Measurements from ENCODE around the gene CSTF3. TPM values are rescaled to one million over a fixed set of nuclear protein-coding genes. Genes with fewer than 3 reads are reported as not detected.
A peak's percentile ranks its signal among the peaks of the same experiment; 100 is the strongest.
"Not testable (repeated sequence)": the region's sequence is repeated elsewhere in the genome, so short reads cannot be mapped to it uniquely, and the experiment has no call there.

Gene CSTF3
- 16.0 TPM for total RNA-seq
- long read RNA-seq, transcript CSTF3-201 (21 exons, 2,797 nt) = major isoform, 8 of 14 reads
- long read RNA-seq, partial matches to known transcripts = 1 of 14 reads
- long read RNA-seq, other reads (novel, unspliced or antisense) = 1 of 14 reads

GRCh38 chr11:33161120-33162005 is at the start of gene CSTF3:
Gene CSTF3 (minus strand): TSS chr11:33161480. CDS start chr11:33161325, 155 bp downstream.
- peak; percentile 100 for DNase-seq (ENCODE audit: low spot score)
- intact Hi-C loops (cut with DNase I) = loop anchor here (2.0 to 10.0 kb wide), 3 partner anchors 95 to 613 kb away; partner anchors contain the start of genes FBXO3 and HIPK3

GRCh38 chr11:33208150-33208549 is 46.9 kb upstream of the CSTF3 start:
- intact Hi-C loops (cut with DNase I) = no loop called here
- no peak for DNase-seq (ENCODE audit: low spot score)

- intact Hi-C loops (cut with DNase I) = no loop called here
- peak; percentile 74 for DNase-seq (ENCODE audit: low spot score)
These were observed 46.2 kb upstream of the CSTF3 start for GRCh38 chr11:33207408-33207985.

- intact Hi-C loops (cut with DNase I) = no loop called here
- no peak for DNase-seq (ENCODE audit: low spot score)
These were observed 36.8 kb upstream of the CSTF3 start for GRCh38 chr11:33197915-33198727.

- intact Hi-C loops (cut with DNase I) = no loop called here
- no peak for DNase-seq (ENCODE audit: low spot score)
These were observed 34.3 kb upstream of the CSTF3 start for GRCh38 chr11:33195462-33196173.

- intact Hi-C loops (cut with DNase I) = no loop called here
- DNase-seq (ENCODE audit: low spot score) = no peak
These were observed 33.2 kb upstream of the CSTF3 start for GRCh38 chr11:33194455-33194854.

GRCh38 chr11:33191467-33191866 is 30.2 kb upstream of the CSTF3 start:
- intact Hi-C loops (cut with DNase I) = no loop called here
- no peak for DNase-seq (ENCODE audit: low spot score)

GRCh38 chr11:33187998-33188722 is 26.9 kb upstream of the CSTF3 start:
- DNase-seq (ENCODE audit: low spot score) = no peak

GRCh38 chr11:33185756-33186155 is 24.5 kb upstream of the CSTF3 start:
- DNase-seq (ENCODE audit: low spot score) = no peak

More at GRCh38 chr11:33187998-33188722, 26.9 kb upstream of the CSTF3 start:
- intact Hi-C loops (cut with DNase I) = no loop called here

GRCh38 chr11:33182246-33182878 is 21.1 kb upstream of the CSTF3 start:
- DNase-seq (ENCODE audit: low spot score) = no peak
- intact Hi-C loops (cut with DNase I) = no loop called here

More at GRCh38 chr11:33185756-33186155, 24.5 kb upstream of the CSTF3 start:
- intact Hi-C loops (cut with DNase I) = no loop called here

GRCh38 chr11:33179348-33179803 is 18.1 kb upstream of the CSTF3 start:
- intact Hi-C loops (cut with DNase I) = loop anchor here (10.0 kb wide), 1 partner anchor 55 kb away; no protein-coding TSS in a partner anchor
- no peak for DNase-seq (ENCODE audit: low spot score)

- intact Hi-C loops (cut with DNase I) = loop anchor here (10.0 kb wide), 1 partner anchor 56 kb away; no protein-coding TSS in a partner anchor
- no peak for DNase-seq (ENCODE audit: low spot score)
These were observed 17.3 kb upstream of the CSTF3 start for GRCh38 chr11:33178443-33179180.

- no peak for DNase-seq (ENCODE audit: low spot score)
- intact Hi-C loops (cut with DNase I) = loop anchor here (10.0 kb wide), 1 partner anchor 57 kb away; no protein-coding TSS in a partner anchor
These were observed 16.5 kb upstream of the CSTF3 start for GRCh38 chr11:33177676-33178336.

- intact Hi-C loops (cut with DNase I) = loop anchor here (10.0 kb wide), 1 partner anchor 58 kb away; no protein-coding TSS in a partner anchor
These were observed 15.5 kb upstream of the CSTF3 start for GRCh38 chr11:33176760-33177159.

GRCh38 chr11:33172996-33173395 is 11.7 kb upstream of the CSTF3 start:
- intact Hi-C loops (cut with DNase I) = loop anchor here (10.0 kb wide), 1 partner anchor 62 kb away; no protein-coding TSS in a partner anchor
- DNase-seq (ENCODE audit: low spot score) = no peak

More at GRCh38 chr11:33176760-33177159, 15.5 kb upstream of the CSTF3 start:
- not testable (repeated sequence) for DNase-seq (ENCODE audit: low spot score)

- DNase-seq (ENCODE audit: low spot score) = no peak
- intact Hi-C loops (cut with DNase I) = loop anchor here (10.0 kb wide), 1 partner anchor 62 kb away; no protein-coding TSS in a partner anchor
These were observed 11.1 kb upstream of the CSTF3 start for GRCh38 chr11:33172345-33172744.
